ENCODE data around the gene NFS1.
"Not testable (repeated sequence)": the region's sequence is repeated elsewhere in the genome, so short reads cannot be mapped to it uniquely, and the experiment has no call there.

The NFS1 gene

DNA sequence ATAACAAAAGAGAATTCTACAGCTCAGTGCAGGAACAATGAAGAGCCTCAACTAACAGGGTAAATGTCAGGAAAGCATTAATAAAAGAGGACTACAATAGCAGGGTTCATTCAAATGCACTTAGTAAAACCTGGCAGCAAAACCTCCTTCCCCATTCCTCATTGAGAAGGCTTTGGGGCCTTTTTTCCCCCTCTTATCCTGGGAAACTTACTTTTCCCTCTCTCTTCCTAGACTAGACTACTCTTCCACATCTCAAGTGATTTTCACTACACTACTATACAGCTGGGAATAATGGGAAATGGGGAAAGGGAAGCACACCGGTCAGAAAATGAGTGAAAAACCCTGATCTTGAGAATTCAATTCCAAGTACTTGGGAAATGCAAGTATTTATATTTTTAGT lies 10.1 kb upstream of the NFS1 start:
- DNase-seq (ENCODE audit: low read depth): no peak

DNA sequence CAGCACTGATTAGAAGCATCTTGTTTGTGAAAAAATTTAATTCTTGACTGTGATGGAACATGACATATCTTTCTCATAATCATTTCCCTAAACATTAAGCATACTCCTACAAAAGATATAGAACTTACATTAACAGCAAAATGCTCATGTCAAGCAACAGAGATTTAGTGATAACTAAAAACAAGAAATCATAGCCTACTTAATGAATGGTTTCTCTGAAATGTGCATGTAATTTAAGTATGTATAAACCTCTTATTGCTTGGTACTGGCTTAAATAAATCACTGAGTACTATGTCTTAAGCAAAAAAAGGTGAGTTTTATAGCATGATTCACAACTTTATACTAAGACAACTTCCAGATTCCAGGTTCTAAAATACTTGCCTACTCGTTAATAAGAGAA lies 9.3 kb upstream of the NFS1 start:
- DNase-seq (ENCODE audit: low read depth): no peak

DNA sequence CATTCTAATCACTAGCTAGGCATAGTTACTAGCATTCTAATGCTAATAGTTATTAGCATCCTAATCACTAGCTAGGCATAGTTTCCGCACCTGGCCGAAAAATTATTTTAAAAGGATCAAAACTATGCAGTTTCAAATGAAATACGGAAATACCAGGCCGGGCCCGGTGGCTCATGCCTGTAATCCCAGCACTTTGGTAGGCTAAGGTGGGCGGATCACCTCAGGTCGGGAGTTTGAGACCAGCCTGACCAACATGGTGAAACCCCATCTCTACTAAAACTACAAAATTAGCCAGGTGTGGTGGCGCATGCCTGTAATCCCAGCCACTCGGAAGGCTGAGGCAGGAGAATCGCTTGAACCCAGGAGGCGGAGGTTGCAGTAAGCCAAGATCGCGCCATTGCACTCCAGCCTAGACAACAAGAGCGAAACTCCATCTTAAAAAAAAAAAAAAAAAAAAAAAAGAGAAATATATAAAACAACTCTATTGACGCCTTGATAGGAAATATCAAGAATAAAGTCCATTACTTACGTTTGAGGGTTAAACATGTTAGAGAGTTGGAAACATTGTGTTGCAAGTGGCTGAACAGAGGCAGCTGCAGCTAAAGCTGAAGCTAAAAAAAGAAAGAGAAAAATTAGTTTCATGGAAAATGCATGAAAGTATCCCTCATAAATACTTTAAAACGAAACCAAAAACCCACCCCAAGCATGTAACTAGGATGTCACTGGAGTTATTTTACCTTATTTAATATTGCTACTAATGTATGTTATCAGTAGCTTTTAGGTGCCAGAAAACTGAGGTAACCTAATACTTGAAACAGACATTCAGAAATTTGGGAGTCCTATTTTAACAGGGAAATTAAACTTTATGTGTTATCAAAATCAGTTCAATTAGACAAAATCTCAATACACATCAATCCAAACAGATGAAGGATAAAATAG lies 7.7 kb upstream of the NFS1 start:
- not testable (repeated sequence) for DNase-seq (ENCODE audit: low read depth)

DNA sequence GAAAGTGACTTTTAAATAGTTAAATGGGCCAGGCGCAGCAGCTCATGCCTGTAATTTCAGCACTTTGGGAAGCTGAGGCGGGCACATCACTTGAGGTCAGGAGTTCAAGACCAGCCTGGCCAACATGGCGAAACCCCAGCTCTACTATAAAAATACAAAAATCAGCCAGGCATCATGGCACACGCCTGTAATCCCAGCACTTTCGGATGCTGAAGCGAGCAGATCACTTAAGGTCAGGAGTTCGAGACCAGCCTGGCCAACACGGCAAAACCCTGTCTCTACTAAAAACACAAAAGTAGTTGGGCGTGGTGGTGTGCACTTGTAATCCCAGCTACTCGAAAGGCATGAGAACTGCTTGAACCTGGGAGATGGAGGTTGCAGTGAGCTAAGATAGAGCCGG lies 6.7 kb upstream of the NFS1 start:
- DNase-seq (ENCODE audit: low read depth): not testable (repeated sequence)

DNA sequence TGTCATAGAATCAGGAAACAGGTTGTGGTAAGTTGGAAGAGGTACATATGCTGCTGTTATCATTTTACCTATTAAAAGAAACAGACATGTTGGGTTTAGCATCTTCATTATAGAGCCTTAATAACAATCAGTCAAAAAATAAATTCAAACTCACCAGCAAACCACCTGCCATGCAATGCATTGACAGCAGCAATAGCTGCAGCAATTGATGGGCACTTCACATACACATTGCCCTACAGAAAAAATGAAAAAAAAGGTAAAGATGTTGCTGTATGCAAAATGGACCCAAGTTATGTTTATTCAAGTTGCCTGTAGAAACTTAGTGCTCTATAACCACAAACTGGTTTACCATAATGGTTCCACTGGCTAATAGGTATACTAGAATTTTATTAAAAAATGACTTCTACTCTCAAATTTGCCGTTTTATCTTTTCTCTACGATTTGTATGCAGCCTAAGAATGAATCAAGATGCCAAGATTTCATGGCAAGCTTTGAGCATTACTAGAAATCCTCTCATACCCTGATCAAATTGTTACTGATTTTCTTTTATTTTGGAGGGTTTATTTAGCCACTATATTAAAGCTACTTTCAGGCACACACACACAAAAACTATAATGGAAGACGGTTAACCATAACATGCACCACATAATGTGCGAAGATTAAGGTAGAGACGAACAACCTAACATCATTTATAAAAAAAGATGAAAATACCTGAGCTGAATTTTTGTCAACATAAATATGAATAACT lies 5.5 kb upstream of the NFS1 start:
- DNase-seq (ENCODE audit: low read depth): no peak

DNA sequence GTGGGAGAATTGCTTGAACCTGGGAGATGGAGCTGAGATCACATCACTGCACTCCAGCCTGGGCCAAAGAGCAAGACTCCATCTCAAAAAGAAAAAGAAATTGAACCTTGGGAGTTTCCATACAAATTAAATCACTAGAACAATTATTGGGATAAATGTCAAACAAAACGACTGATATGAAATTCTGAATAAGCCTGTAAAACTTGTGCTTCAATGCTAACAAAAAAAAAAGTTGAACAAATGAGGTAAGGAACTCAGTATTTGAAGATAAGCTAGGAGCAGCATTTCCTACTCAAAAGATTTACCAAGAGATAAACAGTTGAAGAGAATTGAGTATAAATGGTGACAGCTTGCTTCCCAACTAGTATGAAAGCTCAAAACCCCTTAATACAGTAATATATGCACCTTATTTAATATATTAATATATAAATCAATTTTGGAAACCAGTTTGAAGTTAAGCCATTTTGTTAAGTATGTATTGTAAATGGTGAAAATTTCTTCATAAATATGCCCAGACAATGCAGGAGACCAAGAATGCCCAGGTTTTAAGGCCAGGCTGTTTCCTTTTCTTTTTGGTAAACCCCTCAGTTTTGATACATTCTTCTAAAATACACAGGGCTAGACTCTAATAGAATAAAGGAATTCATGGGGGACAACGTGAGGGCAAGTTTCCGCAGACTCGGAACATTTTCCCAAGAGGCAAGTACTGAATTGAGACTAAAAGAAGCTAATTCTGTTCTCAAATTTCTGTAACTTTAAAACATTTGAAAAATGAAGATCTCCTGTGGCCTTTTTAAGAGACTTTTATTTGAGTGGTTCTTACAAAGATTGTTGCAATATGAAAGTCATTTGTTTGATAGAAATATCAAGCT lies 3.9 kb upstream of the NFS1 start:
- DNase-seq (ENCODE audit: low read depth): no peak

DNA sequence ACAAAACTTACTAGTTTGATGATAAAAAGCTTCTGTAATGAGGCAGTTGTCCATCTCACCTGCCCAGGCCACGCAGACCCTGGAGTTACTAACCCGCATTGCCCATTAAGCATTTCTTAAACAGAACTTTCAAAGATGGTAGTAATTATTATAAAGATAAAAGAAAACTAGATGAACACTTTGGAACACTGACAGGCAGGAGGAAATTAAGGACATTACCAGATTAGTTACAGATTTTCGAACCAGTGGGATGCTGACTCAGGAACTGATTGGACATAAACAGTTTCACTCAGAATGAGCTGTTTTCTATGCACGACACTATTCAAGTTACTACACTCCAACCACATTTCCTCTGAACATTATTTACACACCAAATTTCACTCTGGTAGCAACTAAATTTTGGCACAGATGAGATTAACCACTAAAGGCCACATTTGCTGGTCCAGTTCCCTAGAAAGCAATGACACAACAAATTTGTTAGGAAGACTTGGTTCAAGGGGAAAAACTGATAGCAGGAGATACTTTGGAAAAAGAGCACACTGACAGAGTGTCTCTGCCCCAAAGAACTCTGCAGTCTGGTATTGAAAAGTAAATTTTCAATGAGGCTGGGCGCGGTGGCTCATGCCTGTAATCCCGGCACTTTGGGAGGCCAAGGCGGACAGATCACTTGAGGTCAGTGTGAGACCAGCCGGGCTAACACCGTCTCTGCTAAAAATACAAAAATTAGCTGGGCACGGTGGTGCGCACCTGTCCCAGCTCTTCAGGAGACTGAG lies 3.1 kb upstream of the NFS1 start:
- peak; percentile 71 for DNase-seq (ENCODE audit: low read depth)

DNA sequence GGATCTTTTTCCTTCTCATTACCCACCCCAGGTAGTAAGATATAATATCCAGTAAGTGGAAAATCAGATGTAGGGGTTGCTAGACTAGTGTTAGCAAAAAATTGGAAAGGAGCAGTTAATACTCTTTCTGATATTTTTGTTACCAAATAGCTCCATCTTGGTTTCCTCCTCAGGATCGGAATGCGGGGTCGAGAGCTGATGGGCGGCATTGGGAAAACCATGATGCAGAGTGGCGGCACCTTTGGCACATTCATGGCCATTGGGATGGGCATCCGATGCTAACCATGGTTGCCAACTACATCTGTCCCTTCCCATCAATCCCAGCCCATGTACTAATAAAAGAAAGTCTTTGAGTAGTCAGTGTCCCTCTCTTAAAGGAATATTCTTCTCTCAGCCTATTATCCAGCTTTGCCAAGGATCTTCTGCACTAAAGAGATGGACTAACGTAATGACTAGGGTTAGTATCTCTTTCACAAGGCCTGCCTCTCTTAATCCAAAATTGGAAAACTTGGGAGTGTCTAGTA lies 1.5 kb upstream of the NFS1 start:
- no peak for DNase-seq (ENCODE audit: low read depth)

DNA sequence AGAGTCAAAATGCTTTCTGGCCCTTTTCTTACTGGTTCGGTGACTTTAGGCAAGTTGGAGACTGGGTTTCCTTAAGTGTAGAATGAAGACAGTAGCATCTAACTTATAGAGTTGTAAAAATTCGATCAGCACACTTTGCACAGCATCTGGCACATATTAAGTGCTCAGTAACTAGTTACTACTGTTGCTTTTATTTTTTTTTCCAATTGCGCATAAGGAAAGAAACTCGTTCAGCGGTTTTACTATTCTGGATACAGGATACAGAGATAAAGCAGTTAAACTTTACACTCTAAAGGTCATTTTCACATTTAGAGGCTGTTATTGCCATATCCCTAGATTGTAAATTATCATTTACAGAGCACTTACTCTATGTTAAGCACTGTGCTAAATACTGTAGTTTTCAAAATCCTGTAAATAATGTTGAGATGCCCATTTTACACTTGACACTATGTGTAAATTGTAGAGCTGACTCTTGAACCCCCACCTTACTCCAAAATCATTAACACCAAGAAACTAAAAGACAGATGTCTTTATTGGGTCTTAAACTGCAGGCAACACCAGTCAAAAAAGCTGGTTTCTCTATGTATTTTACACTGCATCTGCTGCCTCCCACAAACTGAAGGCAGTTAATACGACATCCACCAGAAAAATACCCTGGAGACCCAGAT lies 939 bp upstream of the NFS1 start:
- no peak for DNase-seq (ENCODE audit: low read depth)

DNA sequence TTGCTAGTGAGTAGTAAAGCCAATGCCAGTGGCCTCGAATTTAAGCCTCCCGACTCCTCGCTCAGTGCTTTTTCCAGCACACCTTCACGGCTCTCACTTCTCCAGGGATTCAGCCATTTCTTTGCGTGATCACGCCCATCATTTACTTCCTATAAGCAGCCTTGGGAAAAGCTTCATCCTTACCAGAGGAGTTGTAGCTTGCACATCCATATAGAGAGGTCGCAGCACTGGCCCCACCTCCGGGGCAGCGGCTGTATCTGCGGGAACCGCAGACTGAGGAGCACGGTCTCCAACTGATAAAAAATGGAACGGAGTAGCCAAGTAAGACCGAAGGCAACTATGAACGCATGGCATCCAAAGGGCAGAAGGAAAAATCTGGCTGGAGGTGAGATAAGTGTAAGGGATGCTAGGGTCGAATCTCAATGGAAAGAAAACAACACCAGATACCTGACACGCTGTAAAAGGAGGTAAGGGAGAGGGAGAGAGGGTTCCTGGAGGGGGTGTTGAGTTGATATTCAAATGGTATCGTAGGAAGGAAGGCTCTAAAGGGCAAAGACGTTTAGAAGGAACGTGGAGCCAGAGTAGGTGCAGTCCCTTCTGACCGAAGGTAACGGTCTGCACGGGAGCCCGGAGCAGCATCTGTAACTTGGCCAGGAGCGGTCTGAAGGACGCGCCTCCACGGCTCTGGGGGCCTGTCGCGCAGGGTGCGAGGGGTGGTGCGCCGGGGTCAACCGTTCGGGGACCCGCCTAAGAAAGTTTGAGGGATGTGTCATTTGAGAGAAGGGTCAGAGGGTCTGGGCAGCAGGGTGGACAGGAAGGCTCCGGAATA lies 640 bp downstream of the NFS1 start:
- peak; percentile 30 for DNase-seq (ENCODE audit: low read depth)

DNA sequence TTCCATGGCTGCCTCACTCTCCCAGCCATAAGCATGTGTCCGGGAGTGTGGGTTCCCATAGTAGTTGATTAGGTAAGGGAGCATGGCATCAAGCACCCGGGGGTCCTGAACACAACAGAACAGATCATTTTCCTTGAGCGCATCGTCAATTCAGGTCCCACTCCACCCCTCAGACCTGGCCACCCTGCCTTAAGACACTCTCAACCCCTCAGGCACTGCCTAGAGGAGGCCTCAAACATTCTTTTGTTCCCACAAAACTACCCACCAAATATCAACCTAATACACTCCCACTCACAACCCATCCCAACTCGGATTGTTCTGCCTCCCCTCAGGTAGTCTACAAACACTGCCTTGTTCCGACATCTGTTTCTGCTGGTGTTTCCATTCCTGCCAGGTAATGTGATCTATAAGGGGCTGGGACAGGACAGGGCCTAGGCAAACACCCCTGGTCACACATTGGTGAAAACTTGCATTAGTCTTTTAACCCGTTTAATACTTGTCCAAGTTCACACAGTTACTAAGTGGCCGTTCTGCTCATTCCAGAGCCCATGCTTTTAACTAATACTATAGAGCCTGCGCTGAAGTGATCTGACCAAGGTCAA lies 1.4 kb downstream of the NFS1 start:
- DNase-seq (ENCODE audit: low read depth): no peak

DNA sequence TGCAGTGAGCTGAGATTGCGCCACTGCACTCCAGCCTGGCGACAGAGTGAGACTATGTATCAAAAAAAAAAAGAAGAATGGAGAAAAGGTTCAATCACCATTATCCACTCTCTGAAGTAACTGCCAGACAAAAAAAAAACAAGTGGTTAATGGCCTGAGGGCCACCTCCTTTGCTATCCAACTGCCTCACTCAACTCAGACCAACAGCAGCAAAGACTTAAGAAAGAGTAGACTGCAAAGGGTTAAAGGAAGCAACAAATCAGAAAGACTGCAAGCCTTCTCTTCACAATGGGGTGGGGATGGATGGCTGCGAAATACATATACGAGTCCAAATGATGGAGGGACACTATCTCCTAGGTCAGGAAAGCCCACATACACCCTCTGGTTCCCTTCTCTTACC lies 3.2 kb downstream of the NFS1 start:
- no peak for DNase-seq (ENCODE audit: low read depth)

DNA sequence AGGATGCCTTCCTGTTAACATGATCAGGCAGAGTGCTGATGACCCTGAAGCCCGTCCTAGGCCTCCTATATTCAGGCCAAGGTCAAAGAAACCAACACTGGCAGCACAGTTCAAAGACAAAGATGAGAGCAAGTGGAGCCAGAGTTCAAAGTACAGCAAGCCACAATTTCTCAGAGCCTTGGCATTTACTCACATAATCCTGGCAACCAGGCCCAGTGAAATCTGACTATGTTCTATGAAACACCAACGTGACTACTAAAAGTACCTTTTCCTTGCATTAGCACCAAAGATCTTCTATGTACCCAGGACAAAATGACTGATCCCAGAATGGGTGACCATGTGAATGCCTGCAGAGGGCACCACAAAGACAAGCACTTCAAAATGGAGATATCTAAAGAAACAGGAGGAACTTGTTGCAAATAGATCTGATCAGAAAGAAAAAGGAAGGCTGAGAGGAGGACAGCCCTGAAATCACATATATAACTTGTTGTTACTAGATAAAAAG lies 3.9 kb downstream of the NFS1 start:
- no peak for DNase-seq (ENCODE audit: low read depth)

DNA sequence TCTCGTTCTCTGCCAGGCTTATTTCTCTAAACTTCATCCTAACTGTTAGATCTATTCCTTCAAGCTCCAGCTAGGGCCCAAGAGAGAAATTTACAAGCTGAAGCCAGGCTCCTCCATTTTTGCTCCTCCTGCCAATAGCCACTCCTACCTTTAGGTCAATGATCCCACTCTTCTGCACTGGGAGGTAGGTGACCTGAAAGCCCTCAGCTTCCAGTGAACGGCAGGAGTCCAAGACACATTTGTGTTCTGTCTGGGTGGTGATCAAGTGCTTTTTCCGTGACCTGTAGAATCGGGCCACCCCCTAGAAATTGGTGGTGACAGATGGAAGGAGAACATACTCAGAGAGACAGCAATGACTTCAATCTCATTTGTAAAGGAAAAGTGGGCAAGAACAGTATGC lies 8.9 kb downstream of the NFS1 start:
- no peak for DNase-seq (ENCODE audit: low read depth)

DNA sequence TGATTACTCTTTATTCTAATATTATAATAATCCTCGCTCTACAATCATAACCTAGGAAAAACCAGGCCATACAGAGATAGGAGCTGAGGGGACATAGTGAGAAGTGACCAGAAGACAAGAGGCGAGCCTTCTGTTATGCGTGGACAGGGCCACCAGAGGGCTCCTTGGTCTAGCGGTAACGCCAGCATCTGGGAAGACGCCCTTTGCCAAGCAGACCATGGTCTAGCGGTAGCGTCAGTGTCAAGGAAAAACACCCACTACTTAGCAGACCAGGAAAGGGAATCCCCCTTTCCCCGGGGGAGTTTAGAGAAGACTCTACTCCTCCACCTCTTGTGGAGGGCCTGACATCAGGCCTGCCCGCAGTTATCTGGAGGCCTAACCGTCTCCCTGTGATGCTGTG lies 12.3 kb downstream of the NFS1 start:
- peak; percentile 22 for DNase-seq (ENCODE audit: low read depth)

DNA sequence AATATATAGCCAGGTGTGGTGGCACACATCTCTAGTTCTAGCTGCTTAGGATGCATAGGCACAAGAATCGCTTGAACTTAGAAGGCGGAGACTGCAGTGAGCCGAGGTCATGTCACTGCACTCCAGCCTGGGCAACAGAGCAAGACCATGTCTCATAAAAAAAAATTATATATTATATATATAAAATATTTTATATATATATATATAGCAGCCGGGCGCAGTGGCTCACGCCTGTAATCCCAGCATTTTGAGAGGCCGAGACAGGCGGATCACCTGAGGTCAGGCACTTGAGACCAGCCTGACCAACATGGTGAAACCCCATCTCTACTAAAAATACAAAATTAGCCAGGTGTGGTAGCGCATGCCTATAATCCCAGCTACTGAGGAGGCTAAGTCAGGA lies 13.8 kb downstream of the NFS1 start:
- DNase-seq (ENCODE audit: low read depth): not testable (repeated sequence)

DNA sequence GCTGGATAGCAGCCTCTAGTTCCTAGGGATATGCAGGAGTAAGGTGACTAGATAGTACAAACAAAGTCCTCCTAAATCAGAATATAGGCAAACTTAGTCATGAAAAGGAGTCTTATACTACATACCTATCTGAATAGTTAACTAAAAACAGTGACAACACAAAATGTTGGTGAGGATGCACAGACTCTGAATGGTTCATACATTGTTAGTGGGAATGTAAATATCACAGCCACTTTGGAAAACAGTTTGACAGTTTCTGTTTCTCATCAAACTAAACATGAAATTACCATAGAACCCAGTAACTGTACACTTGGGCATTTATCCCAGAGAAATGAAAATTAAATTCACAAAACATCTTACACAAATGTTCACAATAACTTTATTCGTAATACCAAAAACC lies 17.2 kb downstream of the NFS1 start:
- DNase-seq (ENCODE audit: low read depth): no peak

DNA sequence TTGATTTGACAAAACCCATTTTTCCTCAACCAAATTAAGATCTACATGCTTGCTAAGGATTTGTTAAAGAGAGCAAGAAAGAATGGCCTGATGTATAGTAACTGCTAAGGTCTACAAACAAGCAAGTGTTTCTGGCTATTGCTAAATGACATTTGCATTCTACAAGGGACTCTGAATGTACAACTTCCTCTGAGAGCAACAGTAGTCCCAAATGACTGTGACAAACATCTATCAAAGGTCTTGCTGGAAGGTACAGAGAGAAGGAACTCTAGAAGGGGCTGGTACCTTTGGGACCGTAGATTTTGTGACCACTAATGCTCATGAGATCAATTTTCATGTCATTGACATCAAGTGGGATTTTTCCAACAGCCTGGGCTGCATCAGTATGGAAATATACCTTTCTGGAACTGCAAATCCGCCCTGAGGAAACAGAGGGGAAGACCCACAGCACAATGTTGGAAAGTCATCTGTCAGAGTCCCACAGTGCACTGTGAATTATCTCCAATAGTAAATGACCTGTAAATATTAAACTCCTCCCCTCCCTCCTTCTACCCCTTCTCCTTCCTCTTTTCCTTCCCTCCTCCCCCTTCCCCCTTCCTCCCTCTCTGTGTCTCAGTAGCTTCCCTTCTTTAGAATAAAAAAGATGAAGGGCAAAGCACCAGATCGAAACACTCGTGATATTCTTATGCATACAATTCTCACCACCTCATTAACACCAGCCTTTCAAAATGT lies 18.5 kb downstream of the NFS1 start:
- no peak for DNase-seq (ENCODE audit: low read depth)

DNA sequence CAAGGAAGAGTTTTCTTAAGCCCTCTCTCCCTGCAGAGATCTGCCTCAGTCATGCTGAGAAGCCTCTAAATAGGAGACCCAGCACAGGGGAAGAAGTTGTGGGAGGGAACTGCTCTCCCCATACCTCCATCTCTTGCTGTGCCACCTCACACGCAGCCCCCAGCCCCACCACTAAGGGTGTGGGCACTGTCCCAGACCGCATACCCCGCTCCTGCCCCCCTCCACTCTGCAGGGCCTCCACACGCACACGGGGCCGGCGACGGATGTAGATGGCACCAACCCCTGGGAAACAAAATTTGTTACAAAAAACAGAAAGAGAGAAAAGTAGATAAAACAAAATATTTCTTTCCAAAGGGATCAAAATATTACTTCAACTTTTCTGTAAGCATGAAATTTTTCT lies 24.2 kb downstream of the NFS1 start:
- DNase-seq (ENCODE audit: low read depth): no peak

Data from EH (cell line).